OCI-LY1 (cell line): ENCODE results near the gene GPR142.

Source experiments
- EZH2 ChIP-seq: fragments of 200-600 bp; sonication (generic), shearing (Covaris generic); IDR thresholded peaks from 2 replicates; pipeline ENCODE4 v1.8.0; 2017; ENCODE audit warnings: borderline replicate concordance, mixed run types, mild to moderate bottlenecking, antibody characterized with exemption, low read length, moderate library complexity, mixed read lengths
- TF ChIP-seq, protein P1 (sequence below): fragments of 200-600 bp; sonication (generic), shearing (Covaris generic); IDR thresholded peaks from 2 replicates; pipeline ENCODE4 v1.5.1; 2017; ENCODE audit warnings: mild to moderate bottlenecking, antibody characterized with exemption, low read length, moderate library complexity, mixed read lengths

DNA sequence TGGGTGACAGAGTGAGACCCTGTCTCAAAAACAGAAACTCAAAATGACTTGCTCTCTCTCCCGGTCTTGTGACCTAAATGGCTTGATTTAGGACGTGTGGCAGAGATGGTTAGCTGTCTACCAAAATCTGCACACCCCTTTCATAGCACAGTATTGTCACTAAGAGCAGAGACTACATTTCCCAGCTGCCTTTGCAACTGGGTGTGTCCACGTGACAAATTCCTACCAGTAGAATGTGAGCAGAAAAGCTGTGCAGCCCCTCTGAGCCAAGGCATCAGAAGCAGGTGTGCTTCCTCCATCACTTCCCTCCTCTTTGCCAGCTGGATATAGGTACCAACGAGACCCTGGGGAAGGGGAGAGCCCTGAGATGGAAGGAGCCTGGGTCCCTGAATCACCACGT is 25.5 kb downstream of the GPR142 start:
- TF ChIP-seq, protein P1, sequence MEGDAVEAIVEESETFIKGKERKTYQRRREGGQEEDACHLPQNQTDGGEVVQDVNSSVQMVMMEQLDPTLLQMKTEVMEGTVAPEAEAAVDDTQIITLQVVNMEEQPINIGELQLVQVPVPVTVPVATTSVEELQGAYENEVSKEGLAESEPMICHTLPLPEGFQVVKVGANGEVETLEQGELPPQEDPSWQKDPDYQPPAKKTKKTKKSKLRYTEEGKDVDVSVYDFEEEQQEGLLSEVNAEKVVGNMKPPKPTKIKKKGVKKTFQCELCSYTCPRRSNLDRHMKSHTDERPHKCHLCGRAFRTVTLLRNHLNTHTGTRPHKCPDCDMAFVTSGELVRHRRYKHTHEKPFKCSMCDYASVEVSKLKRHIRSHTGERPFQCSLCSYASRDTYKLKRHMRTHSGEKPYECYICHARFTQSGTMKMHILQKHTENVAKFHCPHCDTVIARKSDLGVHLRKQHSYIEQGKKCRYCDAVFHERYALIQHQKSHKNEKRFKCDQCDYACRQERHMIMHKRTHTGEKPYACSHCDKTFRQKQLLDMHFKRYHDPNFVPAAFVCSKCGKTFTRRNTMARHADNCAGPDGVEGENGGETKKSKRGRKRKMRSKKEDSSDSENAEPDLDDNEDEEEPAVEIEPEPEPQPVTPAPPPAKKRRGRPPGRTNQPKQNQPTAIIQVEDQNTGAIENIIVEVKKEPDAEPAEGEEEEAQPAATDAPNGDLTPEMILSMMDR, result no peak
- TF ChIP-seq EZH2, result no peak
